Ovary (tissue), 9 donors: ENCODE data around the gene RALGPS1. TPM values are rescaled to one million over a fixed set of nuclear protein-coding genes. Genes with fewer than 3 reads are reported as not detected.

ENCODE experiments used
- DNase-seq, 5 donors: peaks; one replicate each; pipeline ENCODE4 v3.0.0-alpha.2; 2019 to 2020
- H3K27ac ChIP-seq, 2 donors: fragments of 200-600 bp; one replicate each; pipeline versions ENCODE4 v1.5.1 to v1.8.0; 2019 to 2022
- H3K27me3 ChIP-seq: fragments of 200-600 bp; one replicate; pipeline ENCODE4 v1.8.0; 2022
- H3K36me3 ChIP-seq: fragments of 200-600 bp; sonication (generic); one replicate; pipeline ENCODE4 v1.5.1; 2019
- H3K4me1 ChIP-seq: one replicate; pipeline ENCODE4 v1.8.1; 2013; ENCODE audit warnings: mild to moderate bottlenecking, moderate library complexity; ENCODE audit not compliant: insufficient read depth
- H3K4me3 ChIP-seq: fragments of 200-600 bp; sonication (generic); one replicate; pipeline ENCODE4 v1.5.1; 2017
- H3K9me3 ChIP-seq, 2 donors: fragments of 200-600 bp in 1 of 2; sonication (generic) in 1 of 2; one replicate each; pipeline versions ENCODE4 v1.5.1 to v1.8.1; 2013 to 2019; ENCODE audit warnings: mild to moderate bottlenecking in 1 of 2, moderate library complexity in 1 of 2
- CTCF ChIP-seq, 3 donors: fragments of 450-650 bp in 2 of 3; fragments of 200-600 bp in 1 of 3; IDR thresholded peaks; one replicate each; pipeline versions ENCODE4 v1.5.1 to v1.8.0; 2016 to 2022; ENCODE audit warnings: antibody characterized with exemption in 3 of 3, mild to moderate bottlenecking in 1 of 3
- EP300 ChIP-seq: sonication (generic); formaldehyde crosslinking; IDR thresholded peaks from one replicate; pipeline ENCODE4 v1.6.1; 2017; ENCODE audit warnings: antibody characterized with exemption
- POLR2A ChIP-seq: fragments of 450-650 bp; IDR thresholded peaks from one replicate; pipeline ENCODE4 v1.6.1; 2017; ENCODE audit warnings: antibody characterized with exemption, mild to moderate bottlenecking, moderate library complexity
- WGBS, 3 donors: extraction: QIAGEN DNeasy Blood & Tissue Kit in 1 of 3; methylation state at CpG; one replicate each; pipeline versions ENCODE4 v1.1.5 to v1.1.7; 2013 to 2017; 5-methylcytosine and 5-hydroxymethylcytosine counted together
- intact Hi-C, 4 donors: fragments of 100-400 bp; cut with DNase I; formaldehyde crosslinking; loops; one replicate each; pipeline versions ENCODE4 v1.11.0 to v1.15.1; 2022 to 2023
- polyA plus RNA-seq, 2 donors: library from polyadenylated mRNA; stranded (reverse); fragments of 200-250 nt in 1 of 2; fragments of 350-450 nt in 1 of 2; fragmentation: Illumina TruSeq in 1 of 2; extraction: RNeasy Lipid Tissue Mini Kit (QIAGEN cat#74804) in 1 of 2; gene quantifications; one replicate each; pipeline ENCODE4 v1.2.3, GENCODE V29; 2013 to 2014
- total RNA-seq, 7 donors: library from RNA; depleted of rRNA in 2 of 7; stranded (reverse); fragments of >200 nt in 2 of 7; fragmentation: NEBNext Ultra II Directional in 3 of 7; extraction: Animal tissue kit (Norgen Biotek cat#: 25700) in 3 of 7; gene quantifications; one replicate each; pipeline versions ENCODE4 v1.1.0 to v1.2.4, GENCODE V29; 2016 to 2023
- donor health status: DM: no; HTN: no; CAD: no; lungs with moderate emphysema.
- donor health status: DM: no; HTN: no; CAD: no.
- donor health status: Bipolar disorder and iron deficiency.
- donor health status: DM: yes; HTN: yes; CAD: no.
- donor health status: DM: no; HTN: no; CAD: no.
- donor health status: DM: yes; HTN: yes; CAD: no.

The RALGPS1 gene
- total and polyA plus RNA-seq, 9 donors = 2.3 to 13.1 (median 6.9) TPM

DNA sequence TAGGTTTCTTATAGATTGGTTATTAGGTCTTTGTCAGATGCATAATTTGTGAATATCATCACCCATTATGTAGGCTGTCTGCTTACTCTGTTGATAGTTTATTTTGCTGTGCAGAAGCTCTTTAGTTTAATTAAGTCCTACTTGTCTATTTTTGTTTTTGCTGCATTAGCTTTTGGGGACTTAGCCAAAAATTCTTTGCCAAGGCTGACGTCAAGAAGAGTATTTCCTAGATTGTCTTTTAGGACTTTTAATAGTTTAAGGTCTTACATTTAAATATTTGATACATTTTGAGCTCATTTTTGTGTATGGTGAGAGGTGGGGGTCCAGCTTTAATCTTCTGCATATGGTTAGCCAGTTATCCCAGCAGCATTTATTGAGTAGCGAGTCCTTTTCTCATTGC is 232.7 kb downstream of the RALGPS1 start:
- no peaks in the 10 kb centered on the region for H3K27me3 ChIP-seq
- H3K27ac ChIP-seq = no peak overlapping the region
- H3K4me3 ChIP-seq = no peak overlapping the region
- TF ChIP-seq CTCF (IDR thresholded peaks at IDR 0.05) (no peak), POLR2A (no peak), EP300 (no peak)
- intact Hi-C loops = no loop called here
- H3K36me3 ChIP-seq = no peaks in the 10 kb centered on the region
- H3K9me3 ChIP-seq = no peaks in the 10 kb centered on the region
- peaks cover 4% of the 10 kb centered on the region for H3K4me1 ChIP-seq
- 52 to 55% (median 53%) methylated on average over 2 of the region's 2 CpGs for WGBS, 3 donors
- DNase-seq = no peak

GRCh38 chr9:127148014-127148413 is 233.4 kb downstream of the RALGPS1 start:
- 77 to 82% (median 81%) methylated on average over 5 of the region's 5 CpGs for WGBS, 3 donors
- no peak for TF ChIP-seq CTCF (IDR thresholded peaks at IDR 0.05)
- TF ChIP-seq POLR2A = no peak
- TF ChIP-seq EP300 = no peak
- no peaks in the 10 kb centered on the region for H3K27me3 ChIP-seq

GRCh38 chr9:127149010-127149409 is 234.4 kb downstream of the RALGPS1 start:
- peak in 2 of 5 donors; percentile 8 to 17 for DNase-seq
- Histone ChIP-seq H3K27ac (no peak overlapping the region), H3K4me3 (no peak overlapping the region), H3K36me3 (no peaks in the 10 kb centered on the region), H3K4me1 (peaks cover 2% of the 10 kb centered on the region), H3K9me3 (no peaks in the 10 kb centered on the region), H3K27me3 (no peaks in the 10 kb centered on the region)
- intact Hi-C loops = no loop called here
- WGBS, 3 donors = 92 to 97% (median 94%) methylated on average over 7 of the region's 7 CpGs
- TF ChIP-seq POLR2A = no peak
- no peak for TF ChIP-seq CTCF (IDR thresholded peaks at IDR 0.05)
- no peak for TF ChIP-seq EP300

More at GRCh38 chr9:127148014-127148413, 233.4 kb downstream of the RALGPS1 start:
- Histone ChIP-seq H3K9me3 (no peaks in the 10 kb centered on the region), H3K36me3 (no peaks in the 10 kb centered on the region), H3K4me3 (no peak overlapping the region), H3K4me1 (peaks cover 4% of the 10 kb centered on the region), H3K27ac (no peak overlapping the region)
- intact Hi-C loops = no loop called here
- peak in 1 of 5 donors; percentile 11 for DNase-seq

GRCh38 chr9:127149463-127150390 is 235.1 kb downstream of the RALGPS1 start:
- WGBS, 3 donors = 88 to 92% (median 89%) methylated on average over 6 of the region's 6 CpGs
- Histone ChIP-seq H3K9me3 (no peaks in the 10 kb centered on the region), H3K27me3 (no peaks in the 10 kb centered on the region), H3K4me3 (no peak overlapping the region), H3K27ac (no peak overlapping the region), H3K36me3 (no peaks in the 10 kb centered on the region), H3K4me1 (peaks cover 2% of the 10 kb centered on the region)
- intact Hi-C loops = no loop called here
- TF ChIP-seq POLR2A (no peak), CTCF (IDR thresholded peaks at IDR 0.05) (no peak), EP300 (no peak)
- DNase-seq = peak in 3 of 5 donors; percentile 8 to 13 (median 13)
